Astrocyte (in vitro differentiated cells and primary cell): ENCODE results near the gene MYO3B. TPM values are rescaled to one million over a fixed set of nuclear protein-coding genes. Genes with fewer than 3 reads are reported as not detected.
A peak's percentile ranks its signal among the peaks of the same experiment; 100 is the strongest.

Experiments used
- DNase-seq: peaks from one replicate; pipeline ENCODE4 v3.0.0-alpha.2; 2010; ENCODE audit warnings: low read depth
- FAIRE-seq: peaks from 2 replicates; lab custom pipeline; 2011; peaks lifted over from hg19 to GRCh38; lab: Jason Lieb, UNC
- H2AFZ ChIP-seq: 2 replicates; pipeline ENCODE4 v1.6.0; 2012; ENCODE audit warnings: low read depth, low read length, inconsistent platforms
- H3K27ac ChIP-seq: 2 replicates; pipeline ENCODE4 v1.5.1; 2011; ENCODE audit warnings: low read depth, low read length, inconsistent platforms
- H3K27me3 ChIP-seq: 2 replicates; pipeline ENCODE4 v1.6.0; 2011; ENCODE audit warnings: low read length, inconsistent platforms; ENCODE audit not compliant: insufficient read depth
- H3K36me3 ChIP-seq: 2 replicates; pipeline ENCODE4 v1.5.1; 2011; ENCODE audit warnings: low read length, inconsistent platforms; ENCODE audit not compliant: insufficient read depth
- H3K4me1 ChIP-seq: 2 replicates; pipeline ENCODE4 v1.5.1; 2011; ENCODE audit warnings: low read length, inconsistent platforms; ENCODE audit not compliant: insufficient read depth
- H3K4me2 ChIP-seq: 2 replicates; pipeline ENCODE4 v1.6.0; 2012; ENCODE audit warnings: low read length, inconsistent platforms
- H3K4me3 ChIP-seq: 2 replicates; pipeline ENCODE4 v1.5.1; 2011; ENCODE audit warnings: low read depth, mild to moderate bottlenecking, low read length, inconsistent platforms; ENCODE audit not compliant: insufficient read depth
- H3K79me2 ChIP-seq: 2 replicates; pipeline ENCODE4 v1.6.0; 2012; ENCODE audit warnings: mild to moderate bottlenecking, low read length, inconsistent platforms; ENCODE audit not compliant: insufficient read depth
- H3K9ac ChIP-seq: 2 replicates; pipeline ENCODE4 v1.6.0; 2012; ENCODE audit warnings: mild to moderate bottlenecking, low read length, inconsistent platforms
- H3K9me3 ChIP-seq: 2 replicates; pipeline ENCODE4 v1.5.1; 2012; ENCODE audit warnings: low read depth, mild to moderate bottlenecking, low read length, inconsistent platforms; ENCODE audit not compliant: insufficient read depth
- H4K20me1 ChIP-seq: 2 replicates; pipeline ENCODE4 v1.6.0; 2012; ENCODE audit warnings: low read length, inconsistent platforms; ENCODE audit not compliant: insufficient read depth
- H3K27ac Mint-ChIP-seq: one replicate; pipeline ENCODE4 v1.8.0; 2021; ENCODE audit warnings: mild to moderate bottlenecking, mixed read lengths; ENCODE audit not compliant: unreplicated experiment
- H3K27me3 Mint-ChIP-seq: one replicate; pipeline ENCODE4 v1.8.0; 2021; ENCODE audit warnings: low read depth, mixed read lengths; ENCODE audit not compliant: unreplicated experiment
- H3K36me3 Mint-ChIP-seq: one replicate; pipeline ENCODE4 v1.8.0; 2021; ENCODE audit warnings: low read depth, mixed read lengths; ENCODE audit not compliant: unreplicated experiment
- H3K4me1 Mint-ChIP-seq: one replicate; pipeline ENCODE4 v1.8.0; 2021; ENCODE audit warnings: low read depth, mixed read lengths; ENCODE audit not compliant: unreplicated experiment
- H3K4me3 Mint-ChIP-seq: one replicate; pipeline ENCODE4 v1.8.0; 2021; ENCODE audit warnings: mild to moderate bottlenecking, moderate library complexity, mixed read lengths; ENCODE audit not compliant: unreplicated experiment
- H3K9me3 Mint-ChIP-seq: one replicate; pipeline ENCODE4 v1.8.0; 2021; ENCODE audit warnings: mild to moderate bottlenecking, mixed read lengths; ENCODE audit not compliant: unreplicated experiment
- CTCF ChIP-seq: IDR thresholded peaks from 2 replicates; pipeline ENCODE4 v1.5.1; 2011; ENCODE audit warnings: low read depth, mild to moderate bottlenecking, inconsistent platforms, low read length, moderate library complexity; ENCODE audit not compliant: insufficient read depth
- EZH2 ChIP-seq: IDR thresholded peaks from 2 replicates; pipeline ENCODE4 v1.6.1; 2012; ENCODE audit warnings: mild to moderate bottlenecking, low read length, inconsistent platforms; ENCODE audit not compliant: insufficient read depth
- total RNA-seq: library from RNA; stranded (reverse); gene quantifications from 2 replicates; pipeline ENCODE4 v1.2.1, GENCODE V29; 2021

MYO3B gene
- total RNA-seq, 1 donor from 2014 or later, result not detected

- peak overlapping the region; percentile 88 for H3K27ac Mint-ChIP-seq
- H3K36me3 Mint-ChIP-seq, result no peaks in the 10 kb centered on the region
- Histone ChIP-seq H4K20me1 (no peaks in the 10 kb centered on the region), H3K27me3 (peaks cover 61% of the 10 kb centered on the region), H3K79me2 (no peaks in the 10 kb centered on the region), H3K4me1 (no peaks in the 10 kb centered on the region), H3K36me3 (no peaks in the 10 kb centered on the region), H3K27ac (no peak overlapping the region), H2AFZ (no peak overlapping the region), H3K4me2 (no peak overlapping the region), H3K9ac (no peak overlapping the region), H3K9me3 (no peaks in the 10 kb centered on the region), H3K4me3 (no peak overlapping the region)
- H3K4me1 Mint-ChIP-seq, result peaks cover 13% of the 10 kb centered on the region
- H3K27me3 Mint-ChIP-seq, result peaks cover 9% of the 10 kb centered on the region
- no peak overlapping the region for H3K4me3 Mint-ChIP-seq
- DNase-seq (no peak), FAIRE-seq (no peak)
- H3K9me3 Mint-ChIP-seq, result no peaks in the 10 kb centered on the region
- TF ChIP-seq EZH2 (no peak), CTCF (no peak)
These were observed 184.4 kb downstream of the MYO3B start for GRCh38 chr2:170362313-170362870.

GRCh38 chr2:170362871-170363631, 185.1 kb downstream of the MYO3B start:
- Histone ChIP-seq H3K27me3 (peaks cover 67% of the 10 kb centered on the region), H3K9ac (no peak overlapping the region), H3K27ac (no peak overlapping the region), H4K20me1 (no peaks in the 10 kb centered on the region), H3K4me1 (no peaks in the 10 kb centered on the region), H3K36me3 (no peaks in the 10 kb centered on the region), H3K79me2 (no peaks in the 10 kb centered on the region), H2AFZ (no peak overlapping the region), H3K4me3 (no peak overlapping the region), H3K9me3 (no peaks in the 10 kb centered on the region), H3K4me2 (no peak overlapping the region)
- no peaks in the 10 kb centered on the region for H3K9me3 Mint-ChIP-seq
- peaks cover 9% of the 10 kb centered on the region for H3K27me3 Mint-ChIP-seq
- no peak overlapping the region for H3K4me3 Mint-ChIP-seq
- no peaks in the 10 kb centered on the region for H3K36me3 Mint-ChIP-seq
- H3K4me1 Mint-ChIP-seq, result peaks cover 13% of the 10 kb centered on the region
- no peak for FAIRE-seq
- TF ChIP-seq CTCF (no peak), EZH2 (no peak)
- H3K27ac Mint-ChIP-seq, result peak overlapping the region; percentile 88
- no peak for DNase-seq

GRCh38 chr2:170365003-170365402, 187.1 kb downstream of the MYO3B start:
- Histone ChIP-seq H4K20me1 (no peaks in the 10 kb centered on the region), H3K4me3 (no peak overlapping the region), H2AFZ (no peak overlapping the region), H3K4me1 (no peaks in the 10 kb centered on the region), H3K36me3 (no peaks in the 10 kb centered on the region), H3K79me2 (no peaks in the 10 kb centered on the region), H3K27ac (no peak overlapping the region), H3K9me3 (no peaks in the 10 kb centered on the region), H3K9ac (no peak overlapping the region), H3K4me2 (no peak overlapping the region), H3K27me3 (peaks cover 68% of the 10 kb centered on the region)
- no peak overlapping the region for H3K4me3 Mint-ChIP-seq
- FAIRE-seq, result no peak
- no peak overlapping the region for H3K27ac Mint-ChIP-seq
- peaks cover 15% of the 10 kb centered on the region for H3K27me3 Mint-ChIP-seq
- H3K36me3 Mint-ChIP-seq, result no peaks in the 10 kb centered on the region
- no peak for DNase-seq
- no peaks in the 10 kb centered on the region for H3K9me3 Mint-ChIP-seq
- TF ChIP-seq EZH2 (no peak), CTCF (no peak)
- peaks cover 13% of the 10 kb centered on the region for H3K4me1 Mint-ChIP-seq
